MM.1S (cell line): ENCODE results near the gene DLX6.

Experiments used
- CTCF ChIP-seq: fragments of 300-600 bp; sonication (generic); IDR thresholded peaks from 2 replicates; pipeline ENCODE4 v1.5.1; 2016; ENCODE audit warnings: antibody characterized with exemption, low read length, mixed read lengths
- EZH2phosphoT487 ChIP-seq: fragments of 300-600 bp; sonication (generic); IDR thresholded peaks from 2 replicates; pipeline ENCODE4 v1.6.1; 2018; ENCODE audit warnings: antibody characterized with exemption, low read length

DNA sequence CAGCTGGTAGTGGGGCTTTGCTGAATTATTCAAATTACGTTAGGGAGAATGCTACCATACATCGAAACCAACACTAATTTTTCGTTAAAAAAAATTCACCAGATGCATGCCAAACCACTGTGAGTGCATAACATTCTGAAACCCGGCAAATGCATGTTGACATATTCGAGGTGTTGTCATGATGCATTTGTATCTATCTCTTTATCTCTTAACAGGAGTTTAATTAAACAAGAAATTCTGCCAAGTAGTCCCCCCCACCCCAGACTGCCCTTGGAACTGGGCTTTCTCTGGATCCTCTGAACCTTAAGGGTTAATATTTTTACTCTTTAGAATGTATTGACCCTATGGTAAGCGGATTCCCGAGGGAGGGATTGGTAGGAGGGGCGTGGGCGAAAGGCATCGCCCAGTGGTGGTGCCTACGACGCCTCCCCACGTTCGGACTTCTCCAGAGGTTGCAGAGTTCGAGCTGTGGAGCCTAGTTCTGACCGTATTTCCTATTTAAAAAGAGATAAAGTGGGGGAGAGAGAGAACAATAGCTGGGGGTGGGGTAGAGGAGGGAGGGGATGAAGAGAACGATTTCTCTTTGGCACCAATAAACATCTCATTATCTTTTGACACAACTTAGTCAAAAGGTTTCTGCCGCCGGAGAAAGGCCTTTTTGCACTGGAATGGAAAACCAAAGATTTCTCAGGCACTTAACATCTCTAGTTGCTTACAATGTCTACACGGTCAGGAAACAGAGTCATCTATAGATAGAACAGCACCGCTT is 7.2 kb downstream of the DLX6 start:
- TF ChIP-seq CTCF (no peak), EZH2phosphoT487 (no peak)
